Thyroid gland (tissue), 4 donors: ENCODE data around the gene FAM229A.

Experiments
- POLR2A ChIP-seq, 2 donors: fragments of 450-650 bp; IDR thresholded peaks; one replicate each; pipeline ENCODE4 v1.6.1; 2017; ENCODE audit warnings: antibody characterized with exemption in 2 of 2, mild to moderate bottlenecking in 2 of 2, moderate library complexity in 1 of 2
- TF ChIP-seq, protein P1 (sequence below), 6 experiments: fragments of 200-600 bp in 3 of 6; fragments of 450-650 bp in 3 of 6; sonication (generic) in 3 of 6; IDR thresholded peaks; one replicate each; pipeline ENCODE4 v1.5.1; 2016 to 2019; ENCODE audit warnings: antibody characterized with exemption in 6 of 6, mild to moderate bottlenecking in 2 of 6, inconsistent platforms in 1 of 6, moderate library complexity in 1 of 6

DNA sequence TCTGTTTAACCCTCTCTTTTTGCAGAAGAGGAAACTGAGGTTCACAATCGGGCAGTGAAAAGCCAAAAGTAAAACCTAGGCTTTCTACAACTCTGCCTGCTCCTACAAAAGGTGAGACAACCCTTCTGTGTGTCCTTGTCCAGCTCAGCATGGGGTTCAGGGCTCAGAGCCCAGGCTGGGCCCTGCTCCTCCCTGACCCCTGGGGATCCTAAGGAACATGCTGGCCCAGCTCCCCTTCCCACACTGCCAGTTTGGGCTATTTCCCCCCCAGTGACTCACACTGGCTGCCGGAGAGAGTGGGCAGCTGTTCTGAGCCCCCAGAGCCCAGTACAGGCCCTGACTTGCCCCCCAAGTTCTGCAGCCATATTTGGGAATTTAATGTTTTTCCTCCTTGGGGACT, 8.9 kb downstream of the FAM229A start:
- TF ChIP-seq, protein P1, sequence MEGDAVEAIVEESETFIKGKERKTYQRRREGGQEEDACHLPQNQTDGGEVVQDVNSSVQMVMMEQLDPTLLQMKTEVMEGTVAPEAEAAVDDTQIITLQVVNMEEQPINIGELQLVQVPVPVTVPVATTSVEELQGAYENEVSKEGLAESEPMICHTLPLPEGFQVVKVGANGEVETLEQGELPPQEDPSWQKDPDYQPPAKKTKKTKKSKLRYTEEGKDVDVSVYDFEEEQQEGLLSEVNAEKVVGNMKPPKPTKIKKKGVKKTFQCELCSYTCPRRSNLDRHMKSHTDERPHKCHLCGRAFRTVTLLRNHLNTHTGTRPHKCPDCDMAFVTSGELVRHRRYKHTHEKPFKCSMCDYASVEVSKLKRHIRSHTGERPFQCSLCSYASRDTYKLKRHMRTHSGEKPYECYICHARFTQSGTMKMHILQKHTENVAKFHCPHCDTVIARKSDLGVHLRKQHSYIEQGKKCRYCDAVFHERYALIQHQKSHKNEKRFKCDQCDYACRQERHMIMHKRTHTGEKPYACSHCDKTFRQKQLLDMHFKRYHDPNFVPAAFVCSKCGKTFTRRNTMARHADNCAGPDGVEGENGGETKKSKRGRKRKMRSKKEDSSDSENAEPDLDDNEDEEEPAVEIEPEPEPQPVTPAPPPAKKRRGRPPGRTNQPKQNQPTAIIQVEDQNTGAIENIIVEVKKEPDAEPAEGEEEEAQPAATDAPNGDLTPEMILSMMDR (IDR thresholded peaks at IDR 0.05) = no peak
- TF ChIP-seq POLR2A (IDR thresholded peaks at IDR 0.05) = no peak
